PC-9 (cell line): Measurements from ENCODE around the gene TTLL7.

Source experiments
- CTCF ChIP-seq: fragments of 200-600 bp; sonication (generic); conservative IDR thresholded peaks from 2 replicates; pipeline ENCODE4 v1.6.1; 2017; ENCODE audit warnings: mixed run types, antibody characterized with exemption, mild to moderate bottlenecking, moderate library complexity
- EZH2 ChIP-seq: fragments of 200-600 bp; sonication (generic); IDR thresholded peaks from 2 replicates; pipeline ENCODE4 v1.8.0; 2017; ENCODE audit warnings: antibody characterized with exemption, low read depth

- TF ChIP-seq CTCF (no peak), EZH2 (no peak)
These were observed 22.0 kb downstream of the TTLL7 start for GRCh38 chr1:83976920-83977319.
